COLO668 (cell line): Measurements from ENCODE around the gene DAP3.

Source experiments
- DNase-seq: peaks from one replicate; lab custom pipeline; 2025; ENCODE audit not compliant: unreplicated experiment; lab: John Stamatoyannopoulos, UW

Gene DAP3

DNA sequence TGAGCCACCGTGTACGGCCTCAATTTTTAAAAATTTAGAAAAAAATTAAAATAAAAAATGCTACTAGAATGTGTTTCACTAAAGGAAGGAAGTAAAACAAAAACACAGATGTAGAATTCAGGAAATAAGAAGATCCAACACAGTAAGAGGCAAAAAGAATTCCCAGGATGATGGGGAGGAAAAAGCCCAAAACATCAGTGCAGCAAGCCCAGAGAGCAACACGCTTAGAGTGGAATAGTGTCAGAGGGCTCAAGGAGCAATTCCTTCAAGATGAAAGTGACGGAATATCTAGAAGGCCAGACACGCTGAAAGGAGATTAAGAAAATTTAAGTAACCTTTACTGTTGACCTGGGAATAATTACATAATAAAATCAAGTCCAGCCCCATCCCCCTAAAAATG is 80.4 kb downstream of the DAP3 start:
- DNase-seq = no peak

DNA sequence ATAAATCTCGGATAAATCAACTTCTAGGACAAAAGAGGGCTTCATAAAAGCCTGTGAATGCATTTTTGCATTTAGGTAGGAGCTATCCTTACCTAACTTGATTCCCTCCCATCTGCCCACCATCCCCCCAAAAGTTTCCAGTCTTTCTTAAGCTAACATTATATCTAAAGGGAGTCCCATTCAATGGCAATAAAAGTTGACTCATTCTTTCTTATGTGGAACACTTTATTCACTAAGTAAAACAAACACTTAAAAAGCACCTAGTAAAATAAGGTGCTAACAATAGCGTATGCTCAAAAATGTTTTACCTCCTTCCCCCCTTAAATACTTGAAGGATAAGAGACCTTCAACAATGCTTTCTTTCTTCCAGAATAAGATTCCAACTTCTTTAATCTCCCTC is 84.3 kb downstream of the DAP3 start:
- no peak for DNase-seq

DNA sequence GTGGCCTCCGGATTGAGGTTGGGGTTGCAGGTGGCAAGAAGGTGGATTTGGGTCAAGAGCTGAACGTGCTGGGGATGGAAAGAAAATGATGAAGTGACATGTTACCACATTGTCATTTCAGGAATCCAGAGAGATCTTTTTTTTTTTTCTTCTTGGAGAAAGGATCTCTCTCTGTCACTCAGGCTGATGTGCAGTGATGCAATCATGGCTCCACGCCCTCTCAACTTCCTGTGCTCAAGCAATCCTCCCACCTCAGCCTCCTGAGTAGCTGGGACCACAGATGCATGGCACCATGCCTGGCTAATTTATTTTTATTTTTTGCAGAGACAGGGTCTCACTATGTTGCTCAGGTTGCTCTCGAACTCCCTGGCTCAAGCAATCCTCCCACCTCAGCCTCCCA is 87.5 kb downstream of the DAP3 start:
- no peak for DNase-seq

DNA sequence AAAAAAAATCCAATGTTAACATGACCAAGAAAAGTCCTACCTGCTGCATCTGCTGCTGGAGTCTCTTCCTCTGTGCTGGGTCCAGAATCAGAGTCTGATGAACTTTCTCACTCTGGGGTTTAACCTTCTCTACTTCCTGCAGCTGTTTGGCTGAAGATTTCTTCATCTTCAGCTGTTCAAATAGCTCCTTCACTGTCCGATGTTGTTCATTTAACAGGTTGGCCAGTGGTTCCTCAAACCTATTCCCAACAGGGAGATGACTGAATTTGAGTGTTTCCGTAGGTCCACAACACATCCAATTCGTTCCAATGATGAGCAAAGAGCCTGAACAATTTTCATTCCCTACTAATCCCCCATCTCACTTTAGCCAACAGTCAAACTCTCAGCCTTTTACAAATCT is 88.7 kb downstream of the DAP3 start:
- no peak for DNase-seq
